Measurements from ENCODE around the gene POPDC2.
A peak's percentile ranks its signal among the peaks of the same experiment; 100 is the strongest.

POPDC2 gene

DNA sequence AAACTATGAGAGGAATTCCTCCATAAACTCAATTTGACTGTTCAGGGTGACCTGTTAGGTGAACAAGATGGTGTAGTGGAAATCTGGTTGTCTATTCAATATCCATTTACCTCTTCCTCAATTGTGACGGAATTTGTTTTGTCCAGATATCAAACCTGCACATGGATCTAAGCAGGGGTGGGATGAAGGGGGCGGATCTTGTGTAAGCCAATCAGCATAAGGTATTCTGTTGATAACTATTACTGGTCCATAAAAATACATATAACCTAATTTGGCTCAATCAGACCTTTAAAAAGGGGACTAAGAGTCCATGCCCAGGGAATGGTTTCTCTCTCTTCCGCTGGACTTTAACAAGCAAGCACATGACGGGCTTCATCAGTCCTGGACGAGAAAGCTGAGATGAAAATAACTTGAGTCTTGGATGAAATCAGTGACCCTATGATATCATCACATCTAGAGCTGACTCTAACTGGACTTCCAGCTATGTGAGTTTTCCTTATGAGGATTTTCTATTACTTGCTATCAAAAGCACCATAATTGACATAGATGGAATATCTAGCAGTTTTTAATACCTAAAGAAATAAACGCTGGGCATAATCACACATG, 5.7 kb upstream of the POPDC2 start:
- no peak overlapping the region for H3K4ac ChIP-seq (ENCODE audit: low read depth in 1 of 2, low read length in 2 of 2)
- DNase-seq: no peak
- H3K23ac ChIP-seq (ENCODE audit: low read length in 2 of 2): no peak overlapping the region
- no peak overlapping the region for H3K14ac ChIP-seq (ENCODE audit: low read length in 2 of 2)
- no peak overlapping the region for H2AFZ ChIP-seq (ENCODE audit: low read depth, low read length)
- H3K9ac ChIP-seq (ENCODE audit: low read length): no peak overlapping the region
- peaks cover 0 to 30% of the 10 kb centered on the region in 2 experiments for H3K36me3 ChIP-seq (ENCODE audit: control insufficient read depth in 1 of 2, insufficient read depth in 2 of 2, low read depth in 1 of 2, low read length in 2 of 2)
- no peak overlapping the region for H3K27ac ChIP-seq (ENCODE audit: low read length, poor library complexity, severe bottlenecking)
- H3K18ac ChIP-seq (ENCODE audit: low read depth in 1 of 2, low read length in 2 of 2): no peak overlapping the region
- H4K91ac ChIP-seq (ENCODE audit: low read length): no peak overlapping the region
- H3K79me1 ChIP-seq (replicated peaks; ENCODE audit: low read length, poor library complexity, severe bottlenecking): peaks cover 1% of the 10 kb centered on the region
- no peaks in the 10 kb centered on the region for H3K9me3 ChIP-seq (ENCODE audit: control insufficient read depth, low read length)
- H3K4me1 ChIP-seq (ENCODE audit: control insufficient read depth, insufficient read depth, low read depth, low read length): no peaks in the 10 kb centered on the region
- H3K4me3 ChIP-seq (ENCODE audit: insufficient read depth in 1 of 2, low read depth in 1 of 2, low read length in 2 of 2): no peak overlapping the region
- no peaks in the 10 kb centered on the region for H3K27me3 ChIP-seq (ENCODE audit: control insufficient read depth in 1 of 2, insufficient read depth in 1 of 2, low read length in 2 of 2)
- no peak overlapping the region for H4K8ac ChIP-seq (ENCODE audit: low read length)
- WGBS: 97% methylated on average over 4 of the region's 6 CpGs
- H2BK15ac ChIP-seq (ENCODE audit: low read depth, poor library complexity, severe bottlenecking): no peak overlapping the region
- no peak overlapping the region for H2BK120ac ChIP-seq (ENCODE audit: low read depth, low read length)
- H2AK5ac ChIP-seq (ENCODE audit: low read length, severe bottlenecking): no peak overlapping the region
- H3K4me2 ChIP-seq (ENCODE audit: low read length, poor library complexity, severe bottlenecking): no peak overlapping the region
- H2BK12ac ChIP-seq (ENCODE audit: low read length in 2 of 2): no peak overlapping the region
- H2BK5ac ChIP-seq (ENCODE audit: low read depth, low read length, poor library complexity, severe bottlenecking): no peak overlapping the region

DNA sequence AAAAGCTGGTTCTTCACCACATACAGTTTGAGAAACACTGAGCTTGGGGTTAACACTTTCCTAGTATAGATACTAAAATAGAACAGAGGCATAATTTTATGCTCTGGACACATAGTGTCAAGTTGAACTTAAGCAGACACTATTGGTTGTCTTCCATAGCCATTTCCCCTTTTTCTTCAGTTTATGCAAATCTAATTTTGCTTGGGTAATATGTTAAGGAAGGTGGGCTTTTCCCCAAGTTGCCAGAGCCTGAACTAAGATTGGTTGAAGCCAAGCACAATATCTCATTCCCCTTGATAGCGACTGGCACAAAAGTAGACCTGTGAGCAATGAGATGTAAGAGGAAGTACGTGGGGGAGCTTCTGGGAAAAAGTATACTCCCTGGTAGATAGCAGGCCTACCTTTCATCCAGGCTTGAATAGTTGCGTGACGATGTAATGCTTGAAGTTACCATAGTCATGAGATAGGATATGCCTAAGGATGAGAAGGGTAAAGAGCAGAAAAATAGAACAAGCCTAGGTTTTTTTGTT, 4.5 kb upstream of the POPDC2 start:
- Histone ChIP-seq H3K27ac (ENCODE audit: low read length, poor library complexity, severe bottlenecking) (no peak overlapping the region), H3K9me3 (ENCODE audit: control insufficient read depth, low read length) (no peaks in the 10 kb centered on the region), H4K8ac (ENCODE audit: low read length) (no peak overlapping the region), H3K14ac (ENCODE audit: low read length in 2 of 2) (no peak overlapping the region), H2AK5ac (ENCODE audit: low read length, severe bottlenecking) (no peak overlapping the region), H2BK120ac (ENCODE audit: low read depth, low read length) (no peak overlapping the region), H3K27me3 (ENCODE audit: control insufficient read depth in 1 of 2, insufficient read depth in 1 of 2, low read length in 2 of 2) (no peaks in the 10 kb centered on the region), H3K79me1 (replicated peaks; ENCODE audit: low read length, poor library complexity, severe bottlenecking) (peaks cover under 1% of the 10 kb centered on the region), H3K4ac (ENCODE audit: low read depth in 1 of 2, low read length in 2 of 2) (no peak overlapping the region), H2BK12ac (ENCODE audit: low read length in 2 of 2) (no peak overlapping the region), H3K9ac (ENCODE audit: low read length) (peak overlapping the region; percentile 75), H3K4me1 (ENCODE audit: control insufficient read depth, insufficient read depth, low read depth, low read length) (no peaks in the 10 kb centered on the region), H2BK5ac (ENCODE audit: low read depth, low read length, poor library complexity, severe bottlenecking) (no peak overlapping the region), H3K4me2 (ENCODE audit: low read length, poor library complexity, severe bottlenecking) (no peak overlapping the region), H3K23ac (ENCODE audit: low read length in 2 of 2) (no peak overlapping the region), H3K36me3 (ENCODE audit: control insufficient read depth in 1 of 2, insufficient read depth in 2 of 2, low read depth in 1 of 2, low read length in 2 of 2) (peaks cover 2 to 21% of the 10 kb centered on the region in 2 experiments), H4K91ac (ENCODE audit: low read length) (no peak overlapping the region), H3K18ac (ENCODE audit: low read depth in 1 of 2, low read length in 2 of 2) (no peak overlapping the region), H3K4me3 (ENCODE audit: insufficient read depth in 1 of 2, low read depth in 1 of 2, low read length in 2 of 2) (no peak overlapping the region), H2AFZ (ENCODE audit: low read depth, low read length) (no peak overlapping the region), H2BK15ac (ENCODE audit: low read depth, poor library complexity, severe bottlenecking) (no peak overlapping the region)
- DNase-seq: no peak
- 92% methylated on average over 4 of the region's 4 CpGs for WGBS

DNA sequence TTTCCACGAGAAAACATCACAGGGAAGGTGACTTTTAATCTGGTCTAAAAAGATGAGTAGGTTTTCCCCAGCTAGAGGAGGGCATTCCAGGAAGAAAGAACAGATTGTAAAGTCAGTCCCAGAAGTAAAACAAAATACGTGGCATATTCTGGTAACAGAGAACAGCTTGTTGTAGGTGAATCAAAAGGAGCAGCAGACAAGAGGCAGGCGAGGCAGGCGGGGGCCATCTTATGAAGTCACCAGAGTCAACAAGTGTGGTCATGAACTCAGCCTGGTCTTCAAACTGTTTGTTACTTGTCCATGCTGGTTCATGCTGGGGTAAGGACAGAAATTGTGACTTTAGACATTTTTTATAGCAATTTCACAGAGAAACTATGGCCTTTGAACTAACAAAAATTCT, 4.0 kb upstream of the POPDC2 start:
- no peak overlapping the region for H3K4me2 ChIP-seq (ENCODE audit: low read length, poor library complexity, severe bottlenecking)
- peaks cover 4 to 21% of the 10 kb centered on the region in 2 experiments for H3K36me3 ChIP-seq (ENCODE audit: control insufficient read depth in 1 of 2, insufficient read depth in 2 of 2, low read depth in 1 of 2, low read length in 2 of 2)
- H2BK5ac ChIP-seq (ENCODE audit: low read depth, low read length, poor library complexity, severe bottlenecking): no peak overlapping the region
- no peak overlapping the region for H2BK12ac ChIP-seq (ENCODE audit: low read length in 2 of 2)
- no peak for DNase-seq
- WGBS: 91% methylated on average over 4 of the region's 4 CpGs
- no peak overlapping the region for H2BK15ac ChIP-seq (ENCODE audit: low read depth, poor library complexity, severe bottlenecking)
- no peak overlapping the region for H3K23ac ChIP-seq (ENCODE audit: low read length in 2 of 2)
- no peak overlapping the region for H3K27ac ChIP-seq (ENCODE audit: low read length, poor library complexity, severe bottlenecking)
- no peaks in the 10 kb centered on the region for H3K9me3 ChIP-seq (ENCODE audit: control insufficient read depth, low read length)
- no peak overlapping the region for H2AFZ ChIP-seq (ENCODE audit: low read depth, low read length)
- H3K14ac ChIP-seq (ENCODE audit: low read length in 2 of 2): no peak overlapping the region
- no peaks in the 10 kb centered on the region for H3K27me3 ChIP-seq (ENCODE audit: control insufficient read depth in 1 of 2, insufficient read depth in 1 of 2, low read length in 2 of 2)
- no peak overlapping the region for H3K4me3 ChIP-seq (ENCODE audit: insufficient read depth in 1 of 2, low read depth in 1 of 2, low read length in 2 of 2)
- no peak overlapping the region for H4K91ac ChIP-seq (ENCODE audit: low read length)
- H3K4ac ChIP-seq (ENCODE audit: low read depth in 1 of 2, low read length in 2 of 2): no peak overlapping the region
- no peaks in the 10 kb centered on the region for H3K79me1 ChIP-seq (replicated peaks; ENCODE audit: low read length, poor library complexity, severe bottlenecking)
- no peak overlapping the region for H2AK5ac ChIP-seq (ENCODE audit: low read length, severe bottlenecking)
- H3K9ac ChIP-seq (ENCODE audit: low read length): peak overlapping the region; percentile 75
- no peak overlapping the region for H2BK120ac ChIP-seq (ENCODE audit: low read depth, low read length)
- H3K4me1 ChIP-seq (ENCODE audit: control insufficient read depth, insufficient read depth, low read depth, low read length): no peaks in the 10 kb centered on the region
- H4K8ac ChIP-seq (ENCODE audit: low read length): no peak overlapping the region
- no peak overlapping the region for H3K18ac ChIP-seq (ENCODE audit: low read depth in 1 of 2, low read length in 2 of 2)

DNA sequence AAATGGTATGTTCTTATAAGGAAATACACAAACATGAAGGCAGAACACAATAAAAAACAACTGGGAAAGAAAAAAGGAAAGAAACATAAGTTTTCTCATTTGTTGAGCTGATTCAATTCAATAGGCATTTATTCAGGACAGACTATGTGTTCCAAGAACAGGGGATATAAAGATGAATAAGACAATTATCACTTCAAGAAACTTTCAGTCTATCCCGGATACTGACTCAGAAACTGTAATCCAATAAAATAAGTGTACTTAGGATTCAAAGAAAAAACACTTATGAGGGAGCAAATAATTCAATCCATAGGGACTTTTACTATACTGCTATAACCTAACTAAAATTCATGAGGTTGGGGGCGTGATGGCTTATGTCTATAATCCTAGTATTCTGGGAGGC, 3.5 kb upstream of the POPDC2 start:
- Histone ChIP-seq H3K27me3 (ENCODE audit: control insufficient read depth in 1 of 2, insufficient read depth in 1 of 2, low read length in 2 of 2) (no peaks in the 10 kb centered on the region), H3K4me3 (ENCODE audit: insufficient read depth in 1 of 2, low read depth in 1 of 2, low read length in 2 of 2) (no peak overlapping the region), H3K4me2 (ENCODE audit: low read length, poor library complexity, severe bottlenecking) (no peak overlapping the region), H2BK5ac (ENCODE audit: low read depth, low read length, poor library complexity, severe bottlenecking) (no peak overlapping the region), H3K9ac (ENCODE audit: low read length) (peak overlapping the region; percentile 75), H2AFZ (ENCODE audit: low read depth, low read length) (no peak overlapping the region), H3K14ac (ENCODE audit: low read length in 2 of 2) (no peak overlapping the region), H2BK15ac (ENCODE audit: low read depth, poor library complexity, severe bottlenecking) (no peak overlapping the region), H3K9me3 (ENCODE audit: control insufficient read depth, low read length) (no peaks in the 10 kb centered on the region), H3K27ac (ENCODE audit: low read length, poor library complexity, severe bottlenecking) (no peak overlapping the region), H4K91ac (ENCODE audit: low read length) (no peak overlapping the region), H3K79me1 (replicated peaks; ENCODE audit: low read length, poor library complexity, severe bottlenecking) (no peaks in the 10 kb centered on the region), H3K18ac (ENCODE audit: low read depth in 1 of 2, low read length in 2 of 2) (no peak overlapping the region), H2AK5ac (ENCODE audit: low read length, severe bottlenecking) (no peak overlapping the region), H3K4ac (ENCODE audit: low read depth in 1 of 2, low read length in 2 of 2) (no peak overlapping the region), H4K8ac (ENCODE audit: low read length) (no peak overlapping the region), H3K36me3 (ENCODE audit: control insufficient read depth in 1 of 2, insufficient read depth in 2 of 2, low read depth in 1 of 2, low read length in 2 of 2) (peaks cover 4 to 16% of the 10 kb centered on the region in 2 experiments), H3K4me1 (ENCODE audit: control insufficient read depth, insufficient read depth, low read depth, low read length) (no peaks in the 10 kb centered on the region), H2BK120ac (ENCODE audit: low read depth, low read length) (no peak overlapping the region), H2BK12ac (ENCODE audit: low read length in 2 of 2) (no peak overlapping the region), H3K23ac (ENCODE audit: low read length in 2 of 2) (no peak overlapping the region)
- DNase-seq: no peak
- WGBS: no CpG with 5 or more reads among the region's 2 CpGs

All from mesenchymal stem cell (in vitro differentiated cells and primary cell).